ENCODE measurements around the gene IRAK2. TPM values are rescaled to one million over a fixed set of nuclear protein-coding genes. Genes with fewer than 3 reads are reported as not detected.

The IRAK2 gene
- total and polyA plus RNA-seq, 4 donors: 2.9 to 33.1 (median 10.0) TPM

DNA sequence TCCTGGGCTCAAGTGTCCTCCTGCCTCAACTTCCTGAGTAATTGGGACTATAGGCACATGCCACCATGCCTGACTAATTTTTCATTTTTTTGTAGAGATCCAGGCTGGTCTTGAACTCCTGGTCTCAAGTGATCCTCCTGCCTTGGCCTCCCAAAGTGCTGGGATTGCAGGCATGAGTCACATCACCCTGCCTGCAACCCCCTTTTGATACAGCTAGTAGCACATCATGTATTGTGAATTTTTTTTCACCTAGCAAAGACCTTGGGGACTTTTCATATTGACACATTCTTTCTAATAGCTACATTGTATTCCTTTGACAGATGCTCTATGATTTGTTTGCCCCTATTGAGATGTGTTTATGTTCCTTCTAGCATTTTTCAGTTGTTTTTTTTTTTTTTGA is 14.2 kb downstream of the IRAK2 start:
- Histone ChIP-seq H3K9ac (ENCODE audit: insufficient read depth in 1 of 2, low read length in 2 of 2) (no peak overlapping the region), H3K4me1 (ENCODE audit: control insufficient read depth in 5 of 5, insufficient read depth in 5 of 5, low read length in 5 of 5) (no peaks in the 10 kb centered on the region), H3K9me3 (ENCODE audit: control insufficient read depth in 4 of 4, insufficient read depth in 3 of 4, low read length in 3 of 4) (no peaks in the 10 kb centered on the region), H3K27me3 (ENCODE audit: control insufficient read depth in 3 of 3, insufficient read depth in 3 of 3, low read length in 2 of 3) (no peaks in the 10 kb centered on the region), H3K4me3 (no peak overlapping the region), H3K36me3 (ENCODE audit: control insufficient read depth in 4 of 4, insufficient read depth in 4 of 4, low read length in 4 of 4) (peaks cover 0 to 20% (median 0%) of the 10 kb centered on the region in 4 donors), H3K27ac (ENCODE audit: low read depth in 1 of 2, low read length in 1 of 2) (no peak overlapping the region)
- no peak for ATAC-seq (ENCODE audit: insufficient read depth, low FRiP score)
- no peak for DNase-seq
- TF ChIP-seq, protein P1, sequence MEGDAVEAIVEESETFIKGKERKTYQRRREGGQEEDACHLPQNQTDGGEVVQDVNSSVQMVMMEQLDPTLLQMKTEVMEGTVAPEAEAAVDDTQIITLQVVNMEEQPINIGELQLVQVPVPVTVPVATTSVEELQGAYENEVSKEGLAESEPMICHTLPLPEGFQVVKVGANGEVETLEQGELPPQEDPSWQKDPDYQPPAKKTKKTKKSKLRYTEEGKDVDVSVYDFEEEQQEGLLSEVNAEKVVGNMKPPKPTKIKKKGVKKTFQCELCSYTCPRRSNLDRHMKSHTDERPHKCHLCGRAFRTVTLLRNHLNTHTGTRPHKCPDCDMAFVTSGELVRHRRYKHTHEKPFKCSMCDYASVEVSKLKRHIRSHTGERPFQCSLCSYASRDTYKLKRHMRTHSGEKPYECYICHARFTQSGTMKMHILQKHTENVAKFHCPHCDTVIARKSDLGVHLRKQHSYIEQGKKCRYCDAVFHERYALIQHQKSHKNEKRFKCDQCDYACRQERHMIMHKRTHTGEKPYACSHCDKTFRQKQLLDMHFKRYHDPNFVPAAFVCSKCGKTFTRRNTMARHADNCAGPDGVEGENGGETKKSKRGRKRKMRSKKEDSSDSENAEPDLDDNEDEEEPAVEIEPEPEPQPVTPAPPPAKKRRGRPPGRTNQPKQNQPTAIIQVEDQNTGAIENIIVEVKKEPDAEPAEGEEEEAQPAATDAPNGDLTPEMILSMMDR (IDR thresholded peaks at IDR 0.05; ENCODE audit: control extremely low read depth, extremely low read depth): no peak

DNA sequence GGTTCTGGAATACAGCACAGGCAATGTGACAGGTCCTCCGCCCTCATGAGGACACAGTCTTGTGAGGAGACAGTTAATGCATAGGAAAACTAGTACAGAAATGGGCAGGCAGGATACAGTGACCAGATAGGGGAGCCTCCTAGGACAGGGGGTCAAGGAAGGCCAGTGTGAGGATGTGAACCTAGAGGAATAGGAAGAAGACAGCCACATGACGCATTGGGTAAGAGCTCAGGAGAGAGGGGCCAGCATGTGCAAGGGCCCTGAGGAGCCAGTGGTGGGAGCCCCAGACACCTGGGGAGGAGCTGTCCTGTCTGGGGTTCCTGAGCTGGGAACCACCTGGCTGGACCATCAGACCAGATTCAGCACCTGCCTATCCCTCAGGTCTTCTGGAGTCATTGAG is 15.6 kb downstream of the IRAK2 start:
- Histone ChIP-seq H3K9ac (ENCODE audit: insufficient read depth in 1 of 2, low read length in 2 of 2) (no peak overlapping the region), H3K9me3 (ENCODE audit: control insufficient read depth in 4 of 4, insufficient read depth in 3 of 4, low read length in 3 of 4) (no peaks in the 10 kb centered on the region), H3K27me3 (ENCODE audit: control insufficient read depth in 3 of 3, insufficient read depth in 3 of 3, low read length in 2 of 3) (no peaks in the 10 kb centered on the region), H3K36me3 (ENCODE audit: control insufficient read depth in 4 of 4, insufficient read depth in 4 of 4, low read length in 4 of 4) (peaks cover 0 to 23% (median 0%) of the 10 kb centered on the region in 4 donors), H3K4me3 (no peak overlapping the region), H3K27ac (ENCODE audit: low read depth in 1 of 2, low read length in 1 of 2) (no peak overlapping the region), H3K4me1 (ENCODE audit: control insufficient read depth in 5 of 5, insufficient read depth in 5 of 5, low read length in 5 of 5) (peaks cover 0 to 2% (median 0%) of the 10 kb centered on the region in 5 donors)
- TF ChIP-seq, protein P1 (IDR thresholded peaks at IDR 0.05; ENCODE audit: control extremely low read depth, extremely low read depth): no peak
- no peak for ATAC-seq (ENCODE audit: insufficient read depth, low FRiP score)
- WGBS, 2 donors: 93 to 94% methylated on average over 2 of the region's 2 CpGs
- DNase-seq: no peak

GRCh38 chr3:10180738-10181295 is 16.1 kb downstream of the IRAK2 start:
- Histone ChIP-seq H3K36me3 (ENCODE audit: control insufficient read depth in 4 of 4, insufficient read depth in 4 of 4, low read length in 4 of 4) (peaks cover 0 to 23% (median 0%) of the 10 kb centered on the region in 4 donors), H3K4me3 (no peak overlapping the region), H3K4me1 (ENCODE audit: control insufficient read depth in 5 of 5, insufficient read depth in 5 of 5, low read length in 5 of 5) (peaks cover 0 to 2% (median 0%) of the 10 kb centered on the region in 5 donors), H3K27me3 (ENCODE audit: control insufficient read depth in 3 of 3, insufficient read depth in 3 of 3, low read length in 2 of 3) (no peaks in the 10 kb centered on the region), H3K9me3 (ENCODE audit: control insufficient read depth in 4 of 4, insufficient read depth in 3 of 4, low read length in 3 of 4) (no peaks in the 10 kb centered on the region), H3K9ac (ENCODE audit: insufficient read depth in 1 of 2, low read length in 2 of 2) (no peak overlapping the region), H3K27ac (ENCODE audit: low read depth in 1 of 2, low read length in 1 of 2) (no peak overlapping the region)
- DNase-seq: no peak
- TF ChIP-seq, protein P1 (IDR thresholded peaks at IDR 0.05; ENCODE audit: control extremely low read depth, extremely low read depth): no peak
- WGBS, 2 donors: 84 to 90% methylated on average over 10 of the region's 10 CpGs
- ATAC-seq (ENCODE audit: insufficient read depth, low FRiP score): no peak

- peaks cover 0 to 10% (median 2%) of the 10 kb centered on the region in 5 donors for H3K4me1 ChIP-seq (ENCODE audit: control insufficient read depth in 5 of 5, insufficient read depth in 5 of 5, low read length in 5 of 5)
- no peak overlapping the region for H3K4me3 ChIP-seq
- no peaks in the 10 kb centered on the region for H3K27me3 ChIP-seq (ENCODE audit: control insufficient read depth in 3 of 3, insufficient read depth in 3 of 3, low read length in 2 of 3)
- H3K36me3 ChIP-seq (ENCODE audit: control insufficient read depth in 4 of 4, insufficient read depth in 4 of 4, low read length in 4 of 4): peaks cover 0 to 19% (median 0%) of the 10 kb centered on the region in 4 donors
- TF ChIP-seq, protein P1 (IDR thresholded peaks at IDR 0.05; ENCODE audit: control extremely low read depth, extremely low read depth): no peak
- H3K27ac ChIP-seq (ENCODE audit: low read depth in 1 of 2, low read length in 1 of 2): no peak overlapping the region
- no peaks in the 10 kb centered on the region for H3K9me3 ChIP-seq (ENCODE audit: control insufficient read depth in 4 of 4, insufficient read depth in 3 of 4, low read length in 3 of 4)
- H3K9ac ChIP-seq (ENCODE audit: insufficient read depth in 1 of 2, low read length in 2 of 2): no peak overlapping the region
- DNase-seq (no peak), ATAC-seq (ENCODE audit: insufficient read depth, low FRiP score) (no peak)
- WGBS, 2 donors: 71 to 95% methylated on average over 5 of the region's 5 CpGs
Observed at GRCh38 chr3:10182950-10183349, 18.2 kb downstream of the IRAK2 start.

Measured in lung (tissue), 12 donors.